Left kidney (tissue), 2 donors: Measurements from ENCODE around the gene ATP6V1F. TPM values are rescaled to one million over a fixed set of nuclear protein-coding genes. Genes with fewer than 3 reads are reported as not detected.

ENCODE experiments used
- DNase-seq: peaks from one replicate; pipeline ENCODE4 v3.0.0-alpha.2; 2013
- polyA plus RNA-seq: library from polyadenylated mRNA; unstranded; fragments of 120-200 nt; gene quantifications from one replicate; pipeline ENCODE4 v1.2.1, GENCODE V29; 2013; ENCODE audit not compliant: insufficient read length

ATP6V1F gene
- polyA plus RNA-seq, 1 donor, result 199 TPM

- DNase-seq, result no peak
Measured at GRCh38 chr7:128867842-128868623, 5.4 kb downstream of the ATP6V1F start.

- DNase-seq, result no peak
Measured at GRCh38 chr7:128868624-128869137, 6.0 kb downstream of the ATP6V1F start.

- DNase-seq, result no peak
Measured at GRCh38 chr7:128869138-128869943, 6.7 kb downstream of the ATP6V1F start.

- no peak for DNase-seq
Measured at GRCh38 chr7:128869944-128870285, 7.3 kb downstream of the ATP6V1F start.

- DNase-seq, result no peak
Measured at GRCh38 chr7:128871050-128871449, 8.4 kb downstream of the ATP6V1F start.

- DNase-seq, result no peak
Measured at GRCh38 chr7:128872394-128872824, 9.8 kb downstream of the ATP6V1F start.

GRCh38 chr7:128873234-128873633 lies 10.6 kb downstream of the ATP6V1F start:
- DNase-seq, result no peak

- no peak for DNase-seq
Measured at GRCh38 chr7:128874140-128875031, 11.7 kb downstream of the ATP6V1F start.

- DNase-seq, result no peak
Measured at GRCh38 chr7:128875523-128875948, 12.9 kb downstream of the ATP6V1F start.

- DNase-seq, result no peak
Measured at GRCh38 chr7:128876127-128876526, 13.5 kb downstream of the ATP6V1F start.

GRCh38 chr7:128876586-128876977 lies 13.9 kb downstream of the ATP6V1F start:
- DNase-seq, result no peak

- DNase-seq, result no peak
Measured at GRCh38 chr7:128876978-128877755, 14.5 kb downstream of the ATP6V1F start.

GRCh38 chr7:128877756-128878120 lies 15.1 kb downstream of the ATP6V1F start:
- DNase-seq, result no peak

GRCh38 chr7:128878226-128879105 lies 15.8 kb downstream of the ATP6V1F start:
- DNase-seq, result no peak

- DNase-seq, result no peak
Measured at GRCh38 chr7:128879461-128879938, 16.8 kb downstream of the ATP6V1F start.

GRCh38 chr7:128879939-128880746 lies 17.5 kb downstream of the ATP6V1F start:
- peak; percentile 63 for DNase-seq

GRCh38 chr7:128880791-128881457 lies 18.3 kb downstream of the ATP6V1F start:
- no peak for DNase-seq

- DNase-seq, result no peak
Measured at GRCh38 chr7:128881458-128882125, 18.9 kb downstream of the ATP6V1F start.
